Measurements from ENCODE around the gene PSTPIP1.
"Not testable (repeated sequence)": the region's sequence is repeated elsewhere in the genome, so short reads cannot be mapped to it uniquely, and the experiment has no call there.

PSTPIP1 gene

GRCh38 chr15:76994971-76995945, at the start of gene PSTPIP1:
Gene PSTPIP1 (plus strand): TSS chr15:76995126. CDS start chr15:76995574, 448 bp downstream.
- peak; percentile 22 to 39 for DNase-seq (ENCODE audit: low read depth in 2 of 2)

- no peak for DNase-seq (ENCODE audit: low read depth in 2 of 2)
Observed at GRCh38 chr15:76945494-76946093, 49.3 kb upstream of the PSTPIP1 start.

- DNase-seq (ENCODE audit: low read depth in 2 of 2) = no peak
Observed at GRCh38 chr15:76947454-76947853, 47.5 kb upstream of the PSTPIP1 start.

GRCh38 chr15:76951220-76951619, 43.7 kb upstream of the PSTPIP1 start:
- no peak for DNase-seq (ENCODE audit: low read depth in 2 of 2)

GRCh38 chr15:76953913-76954312, 41.0 kb upstream of the PSTPIP1 start:
- no peak for DNase-seq (ENCODE audit: low read depth in 2 of 2)

- no peak for DNase-seq (ENCODE audit: low read depth in 2 of 2)
Observed at GRCh38 chr15:76954744-76955143, 40.2 kb upstream of the PSTPIP1 start.

- DNase-seq (ENCODE audit: low read depth in 2 of 2) = no peak
Observed at GRCh38 chr15:76961268-76962011, 33.5 kb upstream of the PSTPIP1 start.

GRCh38 chr15:76962337-76963013, 32.5 kb upstream of the PSTPIP1 start:
- DNase-seq (ENCODE audit: low read depth in 2 of 2) = no peak

GRCh38 chr15:76963596-76963995, 31.3 kb upstream of the PSTPIP1 start:
- DNase-seq (ENCODE audit: low read depth in 2 of 2) = no peak

GRCh38 chr15:76964157-76964556, 30.8 kb upstream of the PSTPIP1 start:
- no peak for DNase-seq (ENCODE audit: low read depth in 2 of 2)

- not testable (repeated sequence) for DNase-seq (ENCODE audit: low read depth in 2 of 2)
Observed at GRCh38 chr15:76966051-76966450, 28.9 kb upstream of the PSTPIP1 start.

- DNase-seq (ENCODE audit: low read depth in 2 of 2) = no peak
Observed at GRCh38 chr15:76967067-76967466, 27.9 kb upstream of the PSTPIP1 start.

- no peak for DNase-seq (ENCODE audit: low read depth in 2 of 2)
Observed at GRCh38 chr15:76968306-76968705, 26.6 kb upstream of the PSTPIP1 start.

GRCh38 chr15:76972389-76973361, 22.3 kb upstream of the PSTPIP1 start:
- no peak for DNase-seq (ENCODE audit: low read depth in 2 of 2)

GRCh38 chr15:76973362-76973743, 21.6 kb upstream of the PSTPIP1 start:
- DNase-seq (ENCODE audit: low read depth in 2 of 2) = peak in 1 of 2 donors; percentile 21

GRCh38 chr15:76973906-76974305, 21.0 kb upstream of the PSTPIP1 start:
- no peak for DNase-seq (ENCODE audit: low read depth in 2 of 2)

- no peak for DNase-seq (ENCODE audit: low read depth in 2 of 2)
Observed at GRCh38 chr15:76974456-76975036, 20.4 kb upstream of the PSTPIP1 start.

- DNase-seq (ENCODE audit: low read depth in 2 of 2) = no peak
Observed at GRCh38 chr15:76976141-76976540, 18.8 kb upstream of the PSTPIP1 start.

GRCh38 chr15:76976572-76977270, 18.2 kb upstream of the PSTPIP1 start:
- DNase-seq (ENCODE audit: low read depth in 2 of 2) = no peak

All from stimulated activated CD4-positive, alpha-beta T cell treated with anti-CD3 and anti-CD28 coated beads, Interleukin-1b, Interleukin-23, amount 100 ng/mL, for 1 hour (primary cell).